Tongue (tissue), 2 donors: ENCODE measurements around the gene SNRK. TPM values are rescaled to one million over a fixed set of nuclear protein-coding genes. Genes with fewer than 3 reads are reported as not detected.

Source experiments
- DNase-seq: peaks from one replicate; pipeline ENCODE4 v3.0.0-alpha.2; 2015
- total RNA-seq: library from RNA; depleted of rRNA; stranded (reverse); fragments of >200 nt; gene quantifications from one replicate; pipeline ENCODE4 v1.2.3, GENCODE V29; 2014

SNRK gene
- total RNA-seq, 1 donor from 2014 or later = 79.3 TPM

GRCh38 chr3:43309372-43310305 is 23.3 kb downstream of the SNRK start:
- no peak for DNase-seq

GRCh38 chr3:43316783-43317460 is 30.6 kb downstream of the SNRK start:
- no peak for DNase-seq

- no peak for DNase-seq
Observed at GRCh38 chr3:43317461-43318316, 31.3 kb downstream of the SNRK start.

GRCh38 chr3:43319376-43319775 is 33.0 kb downstream of the SNRK start:
- DNase-seq = no peak

DNA sequence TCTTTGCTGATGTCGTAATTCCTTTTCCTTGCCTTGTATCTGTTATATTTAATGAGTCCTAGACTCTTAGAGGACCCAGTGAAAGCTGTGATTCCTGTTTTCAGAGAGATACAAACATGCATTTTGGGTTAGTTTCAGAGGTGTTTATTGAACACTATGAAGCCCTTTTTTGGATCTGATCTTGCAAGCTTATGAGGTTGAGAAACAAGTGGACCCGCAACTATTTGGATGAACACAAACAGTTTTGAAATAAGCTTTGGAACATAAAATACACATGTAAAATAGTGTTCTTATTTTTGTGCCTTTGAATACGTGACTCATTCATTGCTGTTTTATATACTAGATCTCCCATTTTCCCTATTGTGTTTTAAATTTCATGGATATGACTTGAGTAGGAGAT is 33.5 kb downstream of the SNRK start:
- no peak for DNase-seq

- DNase-seq = no peak
Observed at GRCh38 chr3:43320288-43320687, 33.9 kb downstream of the SNRK start.

DNA sequence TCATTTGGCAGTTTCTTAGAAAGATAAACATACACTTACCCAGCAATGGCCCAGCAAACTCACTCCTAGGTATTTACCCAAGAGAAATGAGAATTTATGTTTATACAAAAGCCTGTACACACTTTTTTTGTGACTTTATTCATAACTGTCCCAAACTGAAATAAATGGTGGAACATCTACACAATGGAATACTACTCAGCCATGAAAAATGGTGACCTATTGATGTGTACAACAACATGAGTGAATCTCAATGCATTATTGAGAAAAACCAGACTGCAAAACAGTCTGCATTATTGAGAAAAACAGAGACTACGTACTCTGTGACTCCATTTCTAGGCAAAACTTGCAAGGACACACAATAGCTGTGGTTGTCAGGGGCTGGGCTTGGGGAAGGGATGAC is 37.2 kb downstream of the SNRK start:
- DNase-seq = no peak

DNA sequence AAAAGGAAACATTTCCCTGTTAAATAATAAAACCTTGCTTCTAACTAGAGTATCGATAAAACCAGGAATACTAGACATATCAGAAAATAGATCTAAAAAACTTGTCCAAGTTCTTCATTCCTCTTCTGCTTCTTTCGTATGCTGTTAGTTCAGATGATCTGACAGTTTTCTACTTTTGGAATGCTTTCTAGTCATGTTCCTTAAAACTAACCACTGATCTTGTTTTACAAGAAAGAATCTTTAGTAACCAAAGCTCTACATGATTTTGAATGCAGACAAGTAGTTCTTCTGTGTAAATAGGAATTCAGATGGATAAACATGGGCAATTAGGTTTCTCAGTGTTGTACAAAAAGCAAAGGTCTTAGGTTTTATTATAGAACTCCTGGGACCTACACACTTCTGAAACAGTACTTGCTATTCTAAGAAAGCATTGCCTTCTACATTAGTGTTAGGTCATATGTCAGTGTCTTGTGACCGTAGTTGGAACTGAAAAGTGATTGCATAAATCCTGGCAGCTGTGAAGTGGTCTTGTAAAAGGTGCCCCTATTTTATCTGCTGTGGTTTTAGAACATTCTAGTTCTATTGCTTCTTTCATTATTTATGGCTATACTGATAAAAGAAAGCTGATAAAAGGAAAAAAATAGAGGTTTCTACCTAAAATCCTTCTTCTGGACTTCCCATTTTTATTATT is 40.7 kb downstream of the SNRK start:
- peak; percentile 31 for DNase-seq

- DNase-seq = no peak
Observed at GRCh38 chr3:43327582-43327979, 41.2 kb downstream of the SNRK start.

DNA sequence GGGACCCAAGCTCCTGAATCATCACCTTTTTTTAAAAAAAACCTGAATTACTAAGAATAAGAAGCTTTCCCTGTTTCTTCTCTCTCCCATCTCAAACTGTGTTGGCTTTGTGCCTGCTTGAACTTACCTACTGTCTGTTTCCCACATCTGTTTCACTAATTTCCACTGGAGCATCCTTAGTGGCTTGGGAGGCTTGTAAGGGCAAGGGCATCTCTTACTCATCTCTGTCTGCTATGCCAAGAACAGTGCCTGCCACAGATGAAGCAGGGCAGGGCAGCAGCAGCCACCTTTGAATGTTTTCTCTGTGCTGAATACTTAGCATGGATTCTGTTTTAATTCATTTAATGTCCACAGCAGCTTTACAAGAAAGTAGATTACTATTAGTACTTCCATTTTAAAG is 42.3 kb downstream of the SNRK start:
- no peak for DNase-seq

GRCh38 chr3:43330981-43331380 is 44.6 kb downstream of the SNRK start:
- no peak for DNase-seq

- DNase-seq = no peak
Observed at GRCh38 chr3:43331381-43331780, 45.0 kb downstream of the SNRK start.

GRCh38 chr3:43334976-43335375 is 48.6 kb downstream of the SNRK start:
- DNase-seq = no peak

DNA sequence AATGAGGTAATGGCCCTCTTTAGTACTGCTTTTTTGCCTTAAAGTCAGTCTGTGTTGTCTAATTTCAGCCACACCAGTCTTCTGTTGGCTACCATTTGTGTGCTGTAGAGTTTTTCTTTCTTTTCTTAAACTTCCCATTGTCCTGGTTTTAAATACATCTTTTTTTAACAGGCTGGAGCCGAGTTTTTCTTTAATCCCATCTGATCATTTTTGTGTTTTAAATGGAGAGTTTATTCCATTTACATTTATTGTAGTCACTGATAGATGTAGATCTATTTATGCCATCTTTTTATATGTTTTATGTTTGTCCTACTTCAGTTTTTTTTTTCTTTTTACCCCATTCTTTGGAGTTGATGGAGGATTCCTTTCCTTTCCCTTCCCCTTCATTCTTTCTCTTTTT is 49.5 kb downstream of the SNRK start:
- no peak for DNase-seq

DNA sequence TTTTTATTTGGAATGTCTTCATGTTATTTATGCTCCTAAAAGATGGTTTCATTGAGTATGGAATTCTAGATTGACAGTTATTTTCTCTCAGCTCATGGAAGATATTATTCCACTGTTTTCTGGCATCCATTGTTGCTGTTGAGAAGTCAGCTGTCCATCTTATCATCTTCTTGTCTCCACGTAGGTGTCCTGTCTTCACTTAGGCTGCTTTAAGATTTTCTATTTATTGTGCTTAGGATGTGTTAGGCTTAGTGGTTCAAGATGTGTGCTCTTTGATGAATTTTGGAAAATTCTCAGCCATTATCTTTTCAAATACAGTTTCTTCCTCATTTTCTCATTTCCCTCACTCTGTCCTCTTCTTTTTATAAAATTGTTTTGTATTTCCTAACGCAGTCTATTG is 52.0 kb downstream of the SNRK start:
- DNase-seq = no peak

- no peak for DNase-seq
Observed at GRCh38 chr3:43340403-43340802, 54.1 kb downstream of the SNRK start.

- DNase-seq = no peak
Observed at GRCh38 chr3:43341788-43342187, 55.4 kb downstream of the SNRK start.

DNA sequence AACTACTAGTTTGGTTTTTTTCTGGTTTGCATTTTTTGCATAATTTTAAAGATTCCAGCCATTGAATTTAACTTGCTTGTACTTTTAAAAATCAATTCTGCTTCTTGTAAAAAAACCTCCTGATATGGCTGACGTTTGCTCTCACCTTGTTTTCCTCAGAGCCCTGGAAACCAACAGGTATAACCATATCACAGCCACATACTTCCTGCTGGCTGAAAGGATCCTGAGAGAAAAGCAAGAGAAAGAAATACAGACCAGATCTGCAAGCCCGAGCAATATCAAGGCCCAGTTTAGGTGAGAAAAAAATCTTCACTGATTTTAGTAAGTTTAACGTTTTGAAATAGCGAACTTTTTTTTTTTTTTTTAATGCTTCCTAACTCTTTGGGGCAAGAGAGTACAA is 56.8 kb downstream of the SNRK start:
- no peak for DNase-seq

DNA sequence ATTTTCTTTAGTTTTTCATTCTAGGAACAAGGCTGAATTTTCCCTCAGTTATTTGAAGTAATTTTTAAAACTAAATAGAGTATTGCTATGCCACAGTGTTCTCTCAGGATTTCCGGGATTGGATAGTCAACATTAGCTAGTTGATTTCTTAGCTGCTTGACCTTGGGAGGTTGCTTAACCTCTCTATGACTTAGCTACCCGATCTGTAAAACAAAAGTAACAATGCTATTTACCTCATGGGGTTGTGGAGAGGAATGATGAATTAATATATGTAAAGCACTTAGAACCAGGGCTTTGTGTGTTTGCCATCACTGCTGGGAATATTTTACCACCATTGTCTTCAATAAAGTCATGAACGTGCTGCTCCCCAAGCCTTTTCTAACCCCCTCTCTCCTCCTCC is 57.5 kb downstream of the SNRK start:
- no peak for DNase-seq

DNA sequence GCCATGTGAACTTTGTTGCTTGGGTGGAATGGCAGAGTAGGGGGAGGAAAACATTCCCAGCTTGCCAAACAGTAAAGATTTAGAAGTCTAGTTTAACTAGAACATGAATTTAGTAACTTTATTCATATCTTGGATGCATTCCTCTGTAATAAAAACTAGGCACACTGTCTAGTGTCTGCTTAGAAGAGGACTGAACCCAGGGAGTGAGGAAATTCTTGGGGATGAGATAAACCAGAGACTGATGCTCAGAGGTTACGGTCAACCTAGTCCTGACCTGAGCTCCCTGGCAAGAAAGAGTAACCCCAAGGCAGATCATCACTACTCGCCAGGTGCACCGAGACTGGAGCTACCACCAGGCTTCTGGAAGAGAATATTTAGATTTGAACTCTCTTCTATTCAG is 58.2 kb downstream of the SNRK start:
- DNase-seq = no peak

- no peak for DNase-seq
Observed at GRCh38 chr3:43345246-43345645, 58.9 kb downstream of the SNRK start.

GRCh38 chr3:43345877-43346276 is 59.5 kb downstream of the SNRK start:
- no peak for DNase-seq
